K562 (cell line): ENCODE measurements around the gene ELOF1. TPM values are rescaled to one million over a fixed set of nuclear protein-coding genes. Genes with fewer than 3 reads are reported as not detected.

ENCODE experiments used
- CHD7 ChIP-seq: fragments of 200-600 bp; sonication (generic); IDR thresholded peaks from one replicate; pipeline ENCODE4 v1.6.1; 2012; ENCODE audit warnings: mild to moderate bottlenecking, low read depth, low read length, inconsistent platforms
- FOXK1 ChIP-seq: sonication (generic); formaldehyde crosslinking; IDR thresholded peaks from 2 replicates; pipeline ENCODE4 v1.8.0; 2022; ENCODE audit warnings: missing genetic modification reagents, mild to moderate bottlenecking, borderline replicate concordance
- HDAC1 ChIP-seq, 2 experiments: fragments of 450-650 bp; IDR thresholded peaks; 2 replicates each; pipeline ENCODE4 v1.6.1; 2016 to 2017; ENCODE audit warnings: inconsistent platforms in 1 of 2, mild to moderate bottlenecking in 1 of 2, moderate library complexity in 1 of 2
- KAT7 ChIP-seq: sonication (generic); formaldehyde crosslinking; IDR thresholded peaks from 2 replicates; pipeline ENCODE4 v1.8.0; 2022; ENCODE audit warnings: missing genetic modification reagents, mild to moderate bottlenecking, borderline replicate concordance
- MYNN ChIP-seq, 2 experiments: sonication (generic); formaldehyde crosslinking in 1 of 2; IDR thresholded peaks; 2 replicates each; pipeline versions ENCODE4 v1.5.0 to v1.6.1; 2016 to 2020; ENCODE audit warnings: antibody characterized with exemption in 1 of 2, missing genetic modification reagents in 1 of 2
- PML ChIP-seq: IDR thresholded peaks from 2 replicates; pipeline ENCODE4 v1.6.1; 2012; ENCODE audit warnings: low read length, inconsistent platforms
- POLR2AphosphoS2 ChIP-seq: IDR thresholded peaks from 2 replicates; pipeline ENCODE4 v1.6.1; 2012; ENCODE audit warnings: low read length, improper control_type of control experiment
- POLR2AphosphoS5 ChIP-seq: IDR thresholded peaks from 2 replicates; pipeline ENCODE4 v1.6.1; 2011; ENCODE audit warnings: mild to moderate bottlenecking, low read depth, low read length, moderate library complexity; ENCODE audit not compliant: control insufficient read depth, insufficient read depth
- SMAD1 ChIP-seq: fragments of 150-350 bp; IDR thresholded peaks from 2 replicates; pipeline ENCODE4 v1.6.1; 2014; ENCODE audit warnings: low read length, low read depth; ENCODE audit not compliant: partially characterized antibody
- TAF9B ChIP-seq: fragments of 450-650 bp; IDR thresholded peaks from 2 replicates; pipeline ENCODE4 v1.6.1; 2018; ENCODE audit warnings: mild to moderate bottlenecking; ENCODE audit not compliant: partially characterized antibody
- ZC3H8 ChIP-seq: fragments of 450-650 bp; IDR thresholded peaks from 2 replicates; pipeline ENCODE4 v1.6.1; 2017
- ZFP30 ChIP-seq: fragments of 250-450 bp; sonication (Bioruptor Pico); IDR thresholded peaks from 2 replicates; pipeline ENCODE4 v1.8.0; 2022; ENCODE audit warnings: moderate library complexity, mild to moderate bottlenecking, inconsistent platforms, borderline replicate concordance
- ZNF174 ChIP-seq: fragments of 250-450 bp; sonication (Bioruptor Pico); IDR thresholded peaks from 2 replicates; pipeline ENCODE4 v1.4.0; 2020; ENCODE audit warnings: mild to moderate bottlenecking
- ZNF3 ChIP-seq: fragments of 250-450 bp; sonication (Bioruptor Pico); IDR thresholded peaks from 2 replicates; pipeline ENCODE4 v1.5.0; 2021; ENCODE audit warnings: mild to moderate bottlenecking, moderate library complexity
- ZZZ3 ChIP-seq: fragments of 450-650 bp; IDR thresholded peaks from 2 replicates; pipeline ENCODE4 v1.6.1; 2016; ENCODE audit warnings: antibody characterized with exemption, mild to moderate bottlenecking, moderate library complexity
- polyA plus RNA-seq, 8 experiments: library from polyadenylated mRNA; depleted of rRNA in 4 of 8; stranded (reverse) in 5 of 8; unstranded in 3 of 8; fragments of >200 nt; fragmentation: Nextera tagmentation in 2 of 8; fragmentation: Illumina TruSeq in 1 of 8; extraction: Ambion mirVana in 2 of 8; extraction: Trizol in 1 of 8; gene quantifications; 2 replicates each; pipeline versions ENCODE4 v1.2.1 to v1.2.3, GENCODE V29; 2011 to 2014; ENCODE audit warnings: inconsistent platforms in 1 of 8, missing spikeins in 1 of 8
- total RNA-seq, 7 experiments: library from RNA; depleted of rRNA in 6 of 7; stranded (reverse); fragments of >200 nt in 6 of 7; fragmentation: Illumina TruSeq in 2 of 7; extraction: Trizol in 2 of 7; gene quantifications; 2 replicates each; pipeline versions ENCODE4 v1.2.1 to v1.2.3, GENCODE V29; 2011 to 2021; ENCODE audit warnings: low replicate concordance in 1 of 7
- TF ChIP-seq, protein P1 (sequence below): sonication (generic); formaldehyde crosslinking; IDR thresholded peaks from 2 replicates; pipeline ENCODE4 v1.8.0; 2022; ENCODE audit warnings: mild to moderate bottlenecking, missing genetic modification reagents

ELOF1 gene
- total and polyA plus RNA-seq, 9 of the 15 experiments (the other 6 are each of a cell fraction or from before 2014, with no cell fraction given): 16.7 to 147 (median 74.2) TPM

DNA sequence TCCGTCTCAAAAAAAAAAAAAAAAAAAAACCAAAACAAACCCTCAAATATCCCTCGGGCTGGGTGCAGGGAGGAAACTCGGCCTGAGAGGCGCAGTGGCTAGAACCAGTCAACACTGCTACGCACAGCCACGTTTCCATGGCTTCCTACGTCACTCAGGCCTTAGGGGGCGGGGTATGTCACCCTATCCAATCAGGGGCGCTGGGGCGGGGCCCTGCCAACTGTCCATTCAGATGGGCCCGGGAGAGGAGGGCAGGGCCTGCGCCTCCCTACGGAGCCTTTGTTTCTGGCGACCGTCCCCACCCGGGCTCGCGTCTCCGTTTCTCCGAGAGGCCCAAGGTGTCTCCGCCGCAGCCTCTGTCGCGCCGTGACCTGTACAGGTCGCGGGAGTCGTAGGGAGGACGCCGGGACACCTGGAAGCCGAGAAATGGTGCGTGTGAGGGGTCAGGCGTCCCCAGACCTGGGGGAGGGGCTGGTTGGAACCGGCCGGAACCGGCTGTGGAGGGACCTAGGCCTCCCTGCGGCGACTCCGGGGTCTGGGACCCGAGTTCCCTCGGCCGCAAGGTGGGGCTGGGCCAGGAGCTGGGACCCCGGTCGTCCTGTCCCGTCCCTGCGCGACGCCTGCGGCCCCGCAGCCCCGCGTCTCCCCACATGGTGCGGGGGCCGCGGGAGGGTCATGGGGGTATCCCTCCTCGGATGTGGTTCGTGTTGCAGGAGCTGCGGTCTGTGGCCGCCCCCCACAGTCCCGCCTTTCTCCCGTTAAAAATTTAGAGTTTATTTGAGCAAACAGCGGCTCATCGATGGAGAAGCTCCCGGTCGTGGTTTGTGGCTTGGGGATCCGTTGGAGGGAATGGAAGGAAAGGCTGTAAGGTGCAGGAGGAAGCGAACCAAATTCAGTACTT is 38.4 kb upstream of the ELOF1 start, which contains the start of gene ZNF627 (continued):
- TF ChIP-seq ZC3H8: 0 out of 2 replicates have a peak, but pooled peaks have one; percentile 60
- no peak for TF ChIP-seq ZZZ3
- TF ChIP-seq PML: peak; percentile 86; the same call in 1 of the 2 replicates
- no peak for TF ChIP-seq ZNF174 (CRISPR knock-in tag)
- TF ChIP-seq ZNF3: no peak
- peak; percentile 84 for TF ChIP-seq TAF9B
- peak; percentile 71; the same call in 1 of the 2 replicates for TF ChIP-seq POLR2AphosphoS2
- TF ChIP-seq MYNN (IDR thresholded peaks at IDR 0.05): no peak
- TF ChIP-seq MYNN (CRISPR knock-in tag; IDR thresholded peaks at IDR 0.05): no peak
- no peak for TF ChIP-seq ZFP30 (CRISPR knock-in tag)
- no peak for TF ChIP-seq CHD7
- TF ChIP-seq, protein P1, sequence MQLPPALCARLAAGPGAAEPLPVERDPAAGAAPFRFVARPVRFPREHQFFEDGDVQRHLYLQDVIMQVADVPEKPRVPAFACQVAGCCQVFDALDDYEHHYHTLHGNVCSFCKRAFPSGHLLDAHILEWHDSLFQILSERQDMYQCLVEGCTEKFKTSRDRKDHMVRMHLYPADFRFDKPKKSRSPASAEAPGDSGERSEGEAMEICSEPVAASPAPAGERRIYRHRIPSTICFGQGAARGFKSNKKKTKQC (CRISPR knock-in tag): peak; percentile 71; the same call in 1 of the 2 replicates
- peak; percentile 96 for TF ChIP-seq KAT7 (CRISPR knock-in tag)
- peak; percentile 57 for TF ChIP-seq SMAD1
- TF ChIP-seq FOXK1 (CRISPR knock-in tag): no peak
- TF ChIP-seq HDAC1 (IDR thresholded peaks at IDR 0.05): peak in 1 of 2 experiments; percentile 56; a peak in 1 of 4 replicates
- TF ChIP-seq POLR2AphosphoS5: peak; percentile 94
